Loucy (cell line): Measurements from ENCODE around the gene RER1.

ENCODE experiments used
- CTCF ChIP-seq: fragments of 200-600 bp; sonication (generic); conservative IDR thresholded peaks from 2 replicates; pipeline ENCODE4 v1.5.1; 2014; ENCODE audit warnings: mild to moderate bottlenecking, antibody characterized with exemption, low read length
- EZH2phosphoT487 ChIP-seq: fragments of 200-600 bp; IDR thresholded peaks from 2 replicates; pipeline ENCODE4 v1.6.1; 2018; ENCODE audit warnings: antibody characterized with exemption, mild to moderate bottlenecking, moderate library complexity, borderline replicate concordance

DNA sequence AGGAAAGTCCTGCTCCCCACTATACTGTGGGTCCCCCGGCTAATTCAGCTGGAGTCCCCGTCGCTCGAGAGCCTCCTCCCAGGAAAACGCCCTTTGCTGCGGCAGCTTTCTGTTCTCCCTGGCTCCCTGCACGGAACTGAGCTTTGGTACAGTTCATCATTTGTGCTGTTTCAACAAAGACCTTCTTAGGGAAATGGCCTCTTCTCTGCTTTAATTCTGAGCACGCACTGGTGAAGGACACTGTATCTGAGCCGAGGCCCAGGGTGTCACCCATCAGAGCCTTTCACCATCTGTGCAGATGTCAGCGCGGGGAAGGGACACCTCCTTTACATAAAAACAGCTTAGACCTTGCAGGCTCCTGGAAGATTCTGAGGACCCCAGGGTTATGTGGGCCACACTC lies 34.3 kb downstream of the RER1 start:
- TF ChIP-seq CTCF (no peak), EZH2phosphoT487 (no peak)
